GM19397 (cell line): ENCODE results near the gene UFSP2.
"Not testable (repeated sequence)": the region's sequence is repeated elsewhere in the genome, so short reads cannot be mapped to it uniquely, and the experiment has no call there.

Source experiments
- ATAC-seq: cut with Tn5 transposase; IDR thresholded peaks from one replicate; pipeline ENCODE4 v1.9.1; 2021; ENCODE audit warnings: mild to moderate bottlenecking, moderate library complexity; ENCODE audit not compliant: unreplicated experiment

UFSP2 gene

DNA sequence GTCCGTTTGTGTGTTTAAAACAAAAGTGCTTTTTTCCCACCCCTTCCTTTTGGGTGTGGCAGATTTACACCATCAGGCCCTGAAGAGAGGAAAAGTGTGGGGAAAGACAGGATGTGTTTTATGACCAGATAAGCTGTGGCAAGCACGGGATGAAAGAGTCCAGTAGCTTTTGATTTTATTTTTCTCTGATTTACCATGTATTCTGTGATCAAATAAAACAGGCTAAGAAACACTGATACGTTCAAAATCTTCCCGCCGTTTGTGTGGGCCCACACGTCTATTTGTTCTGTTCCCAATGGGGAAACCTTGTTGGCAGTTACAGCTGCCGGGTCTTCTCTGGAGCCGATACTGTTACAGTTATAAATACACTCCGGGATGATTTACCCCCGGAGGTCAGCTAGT, 40.8 kb downstream of the UFSP2 start:
- ATAC-seq = no peak

DNA sequence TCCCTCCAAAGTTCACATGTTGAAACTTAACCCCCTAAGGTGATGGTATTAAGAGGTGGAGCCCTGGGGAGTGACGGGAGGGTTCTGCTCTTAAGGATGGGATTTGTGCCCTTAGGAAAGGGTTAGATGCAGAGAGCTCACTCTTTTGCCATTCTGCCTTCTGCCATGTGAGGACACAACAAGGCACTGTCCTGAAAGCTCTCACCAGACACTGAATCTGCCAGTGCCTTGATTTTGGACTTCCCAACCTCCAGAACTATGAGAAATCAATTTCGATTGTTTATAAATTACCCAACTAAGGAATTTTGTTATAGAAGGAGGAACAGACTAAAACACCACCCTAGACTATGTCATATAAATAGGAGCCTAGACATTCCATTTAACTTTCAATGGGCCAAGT, 41.7 kb downstream of the UFSP2 start:
- no peak for ATAC-seq

DNA sequence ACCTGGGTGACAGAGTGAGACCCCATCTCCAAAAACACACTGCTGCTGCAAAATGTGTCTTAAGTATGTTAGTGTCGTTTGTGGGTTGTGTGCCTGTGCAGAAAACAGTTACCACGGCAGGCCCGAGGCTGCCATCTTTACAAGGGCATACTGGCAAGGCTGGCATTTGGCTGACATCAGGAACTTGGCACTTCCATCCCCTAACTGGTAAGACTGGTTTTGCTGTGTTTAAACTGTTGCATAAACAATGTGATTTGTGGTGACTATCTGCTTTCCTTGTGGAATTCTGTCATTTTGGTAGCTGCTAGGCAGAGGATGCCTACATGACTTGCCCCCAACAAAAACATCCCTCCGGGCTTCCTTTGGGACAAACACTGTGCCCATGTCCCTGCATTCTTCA, 42.3 kb downstream of the UFSP2 start:
- ATAC-seq = no peak

DNA sequence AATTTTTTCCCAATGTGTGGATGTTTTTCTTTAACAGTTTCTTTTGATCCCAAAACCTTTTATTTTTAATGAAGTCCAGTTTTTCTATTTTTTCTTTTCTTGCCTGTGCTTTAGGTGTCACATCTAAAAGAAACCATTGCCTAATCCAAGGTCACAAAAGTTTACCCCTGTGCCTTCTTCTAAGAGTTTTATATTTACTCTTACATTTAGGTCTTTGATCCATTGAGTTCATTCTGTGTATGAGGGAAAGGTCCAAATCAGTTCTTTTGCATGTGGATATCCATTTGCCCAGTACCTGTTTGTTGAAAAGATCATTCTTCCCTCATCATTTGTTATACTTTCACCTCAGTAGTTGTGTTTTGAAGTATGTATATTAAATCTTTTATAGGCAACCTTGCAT, 43.0 kb downstream of the UFSP2 start:
- ATAC-seq = no peak

DNA sequence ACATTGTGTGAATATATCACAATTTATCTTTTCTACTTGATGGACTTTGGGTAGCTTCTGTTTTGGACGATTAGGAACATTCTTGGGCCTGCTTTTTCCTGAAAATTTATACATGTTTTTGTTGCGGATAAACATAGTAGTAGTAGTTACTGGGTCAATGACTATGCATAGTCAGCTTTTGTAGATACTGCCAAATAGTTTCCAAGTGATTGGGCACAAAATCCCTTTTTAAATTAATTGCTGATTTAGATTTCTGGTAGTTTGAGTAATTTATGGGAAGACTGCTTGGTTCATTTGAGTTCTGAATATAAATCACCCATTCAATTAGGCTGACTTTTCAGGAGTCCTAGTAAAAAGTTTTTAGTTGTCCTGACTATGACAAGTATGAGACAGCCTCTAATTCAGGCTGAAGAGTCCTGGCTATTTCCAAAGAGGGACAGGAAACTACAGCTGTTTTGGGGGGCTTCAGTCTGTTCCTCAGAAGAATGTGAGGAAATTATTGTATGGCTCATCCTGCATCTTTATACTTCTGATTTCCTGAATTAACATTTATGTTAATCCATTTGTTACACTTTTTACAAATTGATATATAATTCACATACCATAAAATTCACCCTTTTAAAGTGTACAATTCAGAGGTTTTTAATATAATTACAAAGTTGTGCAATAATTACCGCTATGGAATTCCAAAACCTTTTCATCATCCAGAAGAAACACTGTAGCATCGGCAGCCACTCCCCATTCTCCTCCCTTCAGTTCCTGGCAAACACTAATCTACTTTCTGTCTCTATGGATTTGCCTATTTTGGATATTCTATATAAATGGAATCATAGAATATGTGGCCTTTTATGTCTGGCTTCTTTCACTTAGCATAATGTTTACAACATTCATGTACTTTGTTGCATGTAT, 44.2 kb downstream of the UFSP2 start:
- no peak for ATAC-seq

DNA sequence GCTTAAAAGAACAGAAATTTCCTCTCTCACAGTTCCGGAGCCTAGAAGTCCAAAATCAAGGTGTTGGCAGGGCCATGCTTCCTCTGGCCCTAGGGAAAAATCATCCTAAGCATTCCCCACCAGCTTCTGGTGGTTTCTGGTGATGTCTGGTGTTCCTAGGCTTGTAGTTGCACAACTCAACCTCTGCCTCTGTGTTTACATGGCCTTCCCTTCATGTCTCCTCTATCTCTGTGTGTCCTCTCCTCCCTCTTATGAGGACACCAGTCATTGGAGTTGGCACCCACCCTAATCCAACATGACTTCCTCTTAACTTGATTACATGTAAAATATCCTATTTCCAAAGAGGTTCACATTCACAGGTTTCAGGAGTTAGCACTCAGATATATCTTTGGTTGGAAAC, 45.4 kb downstream of the UFSP2 start:
- ATAC-seq = no peak

DNA sequence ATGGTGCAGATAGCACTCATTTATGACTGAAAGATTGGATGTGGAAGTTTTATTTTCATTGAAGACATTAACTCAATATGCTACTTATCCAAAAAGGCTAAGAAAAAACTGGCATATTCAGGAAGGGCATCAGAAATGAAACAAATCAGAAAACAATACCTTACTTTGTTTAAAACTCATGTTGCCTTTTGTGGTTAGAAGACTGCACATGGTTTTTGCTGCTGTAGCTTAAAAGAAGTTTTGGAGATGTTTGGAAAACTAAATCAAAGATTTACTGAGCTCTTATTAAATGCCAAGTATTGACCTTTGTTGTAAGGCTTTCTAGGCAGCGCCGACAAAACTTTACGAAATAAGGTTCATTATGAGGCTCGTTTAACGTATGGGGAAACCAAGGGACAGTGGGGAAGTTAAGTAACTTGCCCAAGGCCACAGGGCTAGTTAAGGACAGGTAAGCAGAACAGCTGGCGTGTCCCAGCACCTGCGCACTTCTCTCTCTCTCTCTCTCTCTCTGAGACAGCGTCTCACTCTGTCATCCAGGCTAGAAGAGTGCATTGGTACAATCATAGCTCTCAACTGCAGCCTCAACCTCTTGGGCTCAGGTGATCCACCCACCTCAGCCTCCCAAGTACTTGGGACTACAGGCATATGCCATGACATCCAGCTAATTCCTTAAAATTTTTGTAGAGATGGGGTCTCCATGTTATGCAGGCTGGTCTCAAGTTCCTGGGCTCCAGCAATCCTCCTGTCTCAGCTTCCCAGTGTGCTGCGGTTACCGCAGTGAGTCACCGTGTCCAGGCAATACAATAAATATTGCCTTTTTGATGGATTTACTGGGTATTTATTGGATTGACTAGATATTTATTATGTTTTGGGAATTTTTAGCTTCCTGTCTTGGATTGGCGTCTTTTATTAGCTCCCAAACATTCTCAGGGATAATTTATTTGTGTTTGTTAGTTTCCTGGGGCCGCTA, 46.2 kb downstream of the UFSP2 start:
- ATAC-seq = no peak

DNA sequence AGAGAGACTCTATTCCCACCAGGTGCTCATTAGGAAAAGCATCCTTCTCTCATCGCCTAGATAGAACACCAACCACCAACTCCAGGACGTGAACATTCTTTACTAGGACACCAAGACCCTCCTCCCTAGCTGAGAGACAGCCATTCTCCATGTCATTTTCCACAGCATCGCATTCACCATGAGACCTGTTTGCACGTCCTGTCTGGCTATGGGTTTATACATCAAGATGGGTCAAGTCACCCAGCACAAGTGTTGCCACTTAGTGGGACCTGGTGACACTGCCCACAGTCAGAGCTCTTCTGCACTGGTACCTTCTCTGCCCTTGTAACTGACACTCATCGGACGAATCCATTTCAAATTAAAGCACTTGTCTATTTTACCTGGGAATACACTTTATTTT, 47.5 kb downstream of the UFSP2 start:
- ATAC-seq = no peak

DNA sequence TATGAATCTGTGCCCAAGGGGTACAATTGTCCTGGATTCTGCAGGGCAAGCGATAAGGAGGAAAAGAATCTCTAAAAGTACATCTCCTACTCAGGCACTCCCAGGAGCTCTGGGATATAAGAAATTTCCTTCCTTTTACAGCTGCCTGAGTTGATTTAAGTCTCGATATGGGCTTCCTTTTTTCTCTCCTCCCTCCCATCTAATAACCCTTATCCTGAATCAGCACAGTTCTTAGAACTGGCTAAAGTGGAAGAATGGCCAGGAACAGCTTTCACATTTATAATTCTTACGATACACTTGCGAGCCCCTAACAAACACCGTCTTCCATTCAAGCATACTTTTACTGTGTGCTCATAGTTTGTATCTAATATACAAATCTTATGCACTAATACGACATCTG, 51.2 kb downstream of the UFSP2 start:
- ATAC-seq = no peak

DNA sequence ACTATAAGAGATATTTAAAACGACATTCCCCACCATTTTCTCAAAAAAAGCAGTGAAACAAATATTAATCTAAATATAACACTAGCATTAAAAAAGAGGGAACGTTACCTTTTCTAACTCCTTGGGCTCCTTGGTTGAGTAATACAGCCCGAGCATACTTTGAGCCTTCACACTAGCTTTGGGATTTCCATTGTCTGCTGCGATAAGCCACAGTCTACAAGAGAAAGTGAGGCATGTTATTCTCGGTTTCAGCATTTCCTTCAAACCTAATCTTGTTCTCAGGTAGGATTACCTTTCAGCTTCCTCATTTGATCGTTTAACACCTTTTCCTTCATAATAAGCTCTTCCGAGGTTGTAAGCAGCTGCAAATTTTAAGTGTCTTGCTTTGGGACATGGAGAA, 51.7 kb downstream of the UFSP2 start:
- no peak for ATAC-seq

DNA sequence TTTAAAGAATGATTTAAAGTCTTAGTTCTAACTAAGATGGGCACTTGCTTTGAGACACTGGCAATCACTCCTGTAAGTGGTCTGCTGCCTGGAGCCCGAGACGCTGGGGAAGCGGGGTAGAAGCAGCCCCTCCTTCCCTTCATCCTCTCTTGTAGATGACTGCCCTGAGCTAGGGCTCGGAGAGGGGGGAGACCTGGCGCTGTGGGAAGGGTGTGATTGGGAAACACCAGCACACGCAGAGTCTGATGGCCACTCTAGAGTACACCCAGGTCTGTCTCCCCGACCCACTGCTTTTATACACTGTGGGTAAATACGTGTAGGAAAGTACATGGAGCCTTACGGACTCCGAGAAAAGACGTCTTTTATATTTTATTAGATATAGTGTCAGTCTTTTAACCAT, 54.1 kb downstream of the UFSP2 start:
- ATAC-seq = no peak

DNA sequence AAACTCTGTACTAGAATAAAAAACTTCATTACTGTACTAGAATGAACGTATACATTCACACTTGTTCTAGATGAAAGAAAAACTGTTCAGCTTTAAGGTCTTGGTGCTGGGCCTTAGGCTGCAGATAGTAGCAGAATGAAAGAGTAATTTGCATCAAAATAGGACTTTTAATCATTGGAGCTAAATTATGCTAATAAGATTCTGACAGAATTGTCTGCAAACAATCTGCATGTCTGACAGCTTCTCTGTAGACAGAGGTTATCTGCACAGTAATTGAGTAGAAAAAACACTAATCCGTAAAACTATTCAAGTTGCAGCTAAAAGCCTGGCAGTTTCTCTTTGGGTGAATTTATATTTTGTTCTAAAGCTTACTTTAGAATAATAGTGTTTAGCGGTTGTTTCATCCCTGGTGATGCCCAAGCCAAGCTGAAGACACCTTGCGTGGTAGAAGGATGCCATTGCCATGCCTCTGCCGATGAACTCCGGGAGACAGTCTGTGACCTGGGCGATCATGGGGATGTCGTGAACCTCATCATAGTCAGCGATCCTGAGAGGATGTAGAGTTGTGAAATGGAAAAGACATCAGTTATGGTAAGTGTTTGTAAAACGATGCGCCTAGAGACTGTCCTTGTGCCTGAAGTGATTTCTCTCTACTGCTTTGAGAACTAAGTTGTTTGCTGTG, 55.4 kb downstream of the UFSP2 start:
- no peak for ATAC-seq

DNA sequence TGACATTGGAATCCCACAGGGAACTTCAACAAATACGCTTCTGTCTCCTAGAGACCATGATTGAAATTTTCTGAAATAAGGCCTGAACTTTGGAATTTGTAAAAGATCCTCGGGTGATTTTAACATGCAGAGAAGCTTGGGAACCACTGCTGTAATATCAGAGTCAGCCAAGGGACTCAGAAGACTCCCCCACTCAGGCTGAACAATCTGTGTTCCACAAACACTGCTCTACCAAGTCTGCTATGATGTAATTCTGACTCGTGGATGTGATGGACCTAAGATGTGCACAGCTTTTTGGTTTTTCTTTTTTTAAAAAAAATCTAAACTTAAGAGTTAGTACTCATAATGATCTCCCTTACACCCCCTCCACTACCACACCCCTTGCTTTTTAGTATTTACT, 56.0 kb downstream of the UFSP2 start:
- no peak for ATAC-seq

DNA sequence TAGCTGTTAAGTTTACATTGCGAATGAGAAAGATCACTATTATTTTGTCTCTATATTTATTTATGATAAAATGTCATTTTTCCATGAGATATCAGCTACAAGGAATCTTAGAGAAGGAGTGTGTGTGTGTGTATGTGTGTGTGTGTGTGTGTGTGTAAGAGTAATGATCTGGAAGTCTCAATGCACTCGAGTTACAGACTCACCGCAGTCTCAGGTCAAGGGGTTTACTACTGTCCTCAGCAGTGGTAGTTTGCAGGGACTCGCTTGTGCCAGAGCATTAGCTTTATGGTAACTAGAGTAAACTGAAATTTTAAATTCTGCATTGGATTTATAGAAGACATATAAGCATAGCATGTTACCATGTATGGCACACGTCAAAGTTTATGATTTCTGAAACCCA, 60.9 kb downstream of the UFSP2 start:
- ATAC-seq = no peak

DNA sequence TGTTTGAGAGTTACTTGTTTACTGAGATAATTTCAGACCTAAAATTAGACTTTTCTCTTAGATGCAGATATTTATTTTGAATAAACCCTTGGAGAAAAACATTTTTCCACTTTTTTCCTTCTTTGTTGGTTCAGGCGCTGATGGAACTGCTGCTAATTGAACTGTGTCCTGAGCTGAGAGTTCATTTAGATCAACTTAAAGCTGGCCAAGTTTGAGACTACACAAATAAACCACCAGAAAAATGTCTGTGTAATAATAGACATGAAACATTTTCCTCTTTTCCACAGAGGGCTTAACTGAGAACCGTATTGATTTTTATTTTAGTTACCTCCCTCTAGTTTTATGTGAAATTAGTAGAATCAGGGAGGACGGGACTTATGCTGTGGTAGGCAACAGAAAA, 62.5 kb downstream of the UFSP2 start:
- ATAC-seq = no peak

DNA sequence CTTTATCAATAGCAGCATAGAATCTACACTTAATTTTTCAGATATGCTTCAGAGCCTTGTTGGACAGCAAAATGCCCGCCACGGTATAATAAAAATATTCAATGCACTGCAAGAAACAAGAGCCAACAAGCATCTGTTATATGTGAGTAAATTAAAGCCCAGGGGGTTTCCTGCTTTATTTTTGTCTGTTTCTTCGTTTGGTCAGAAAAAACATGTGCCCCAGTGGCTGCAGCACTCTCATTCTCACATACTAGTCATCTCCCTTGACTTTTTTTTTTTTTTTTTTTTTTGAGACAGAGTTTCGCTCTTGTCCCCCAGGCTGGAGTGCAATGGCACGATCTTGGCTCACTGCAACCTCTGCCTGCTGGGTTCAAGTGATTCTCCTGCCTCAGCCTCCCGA, 63.2 kb downstream of the UFSP2 start:
- not testable (repeated sequence) for ATAC-seq

DNA sequence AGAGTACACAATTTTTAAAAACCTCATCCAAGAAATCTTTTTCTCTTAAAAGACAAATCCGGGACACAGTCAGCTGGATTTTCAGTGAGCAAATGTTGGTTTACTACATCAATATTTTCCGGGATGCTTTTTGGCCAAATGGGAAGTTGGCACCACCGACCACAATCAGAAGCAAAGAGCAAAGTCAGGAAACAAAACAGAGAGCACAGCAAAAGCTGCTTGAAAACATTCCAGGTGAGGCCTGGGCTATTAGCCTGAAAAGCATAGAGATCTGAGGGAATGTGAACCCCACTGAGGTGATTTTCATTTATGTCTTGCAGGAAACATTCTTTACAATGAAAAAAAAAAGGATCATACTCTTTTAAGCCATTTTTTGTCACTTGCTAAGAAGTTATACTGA, 63.9 kb downstream of the UFSP2 start:
- ATAC-seq = no peak

DNA sequence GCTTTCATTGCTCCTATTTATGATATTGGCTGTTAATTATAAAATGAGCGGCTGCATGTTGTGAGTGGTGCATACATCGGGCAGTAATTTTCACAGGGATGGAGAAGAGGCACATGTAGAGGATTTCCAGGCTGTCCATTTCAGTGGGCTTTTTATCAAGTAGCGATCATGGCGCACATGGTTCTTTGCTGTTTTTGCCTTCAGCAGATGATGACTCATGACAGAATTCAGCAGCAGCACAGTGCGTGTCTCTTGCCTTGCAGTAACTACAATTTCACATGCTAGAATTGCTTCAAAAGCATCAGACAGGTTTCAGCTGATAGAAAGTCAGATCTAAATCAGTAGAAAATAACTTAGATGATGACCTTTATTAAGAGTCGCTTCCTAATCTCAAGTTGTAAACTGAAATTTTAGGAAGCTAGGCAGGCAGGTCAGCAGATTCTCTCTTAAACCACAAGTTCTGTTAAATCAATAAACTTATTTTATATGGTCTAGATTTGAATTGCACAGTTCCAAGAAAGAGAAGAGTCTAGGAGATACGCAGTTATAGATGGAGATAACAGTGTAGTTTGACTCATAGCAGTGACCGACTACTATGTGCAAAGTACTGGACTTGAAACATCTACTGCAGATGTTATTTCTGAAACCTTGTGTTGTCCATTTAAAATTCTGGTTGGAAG, 65.9 kb downstream of the UFSP2 start:
- ATAC-seq = no peak

DNA sequence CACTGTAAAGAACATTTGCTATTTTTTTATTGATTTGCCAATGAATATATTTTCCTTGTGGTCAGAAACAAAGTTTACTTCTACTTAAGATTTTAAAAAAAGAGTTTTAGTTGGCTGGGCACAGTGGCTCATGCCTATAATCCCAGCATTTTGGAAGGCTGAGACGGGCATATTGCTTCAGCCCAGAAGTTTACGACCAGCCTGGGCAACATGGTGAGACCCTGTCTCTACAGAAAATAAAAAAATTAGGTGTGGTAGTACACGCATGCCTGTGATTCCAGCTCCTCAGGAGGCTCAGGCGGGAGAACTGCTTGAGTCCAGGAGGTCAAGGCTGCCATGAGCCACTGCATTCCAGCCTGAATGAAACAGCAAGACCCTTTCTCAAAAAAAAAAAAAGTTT, 66.8 kb downstream of the UFSP2 start:
- no peak for ATAC-seq

DNA sequence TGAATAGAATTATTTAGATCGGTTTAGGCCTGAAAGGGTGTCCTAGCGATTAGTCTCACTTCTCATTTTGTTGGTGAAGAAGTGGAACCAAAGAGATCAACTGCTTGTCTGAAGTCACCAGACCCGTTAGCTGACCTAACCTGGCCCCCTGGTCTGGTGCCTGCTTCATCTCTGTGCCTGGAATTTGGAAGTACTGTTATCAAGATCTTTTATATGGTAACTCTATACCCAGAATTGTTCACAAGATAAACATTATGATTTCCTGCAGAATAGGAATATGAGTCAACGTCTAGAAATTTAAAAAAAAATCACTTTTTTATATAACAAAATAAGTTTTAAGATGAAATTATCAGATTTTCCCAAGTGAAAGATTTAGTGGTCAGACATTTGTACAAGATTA, 67.2 kb downstream of the UFSP2 start:
- no peak for ATAC-seq
